HT-29 (cell line): ENCODE measurements around the gene DAZAP2. TPM values are rescaled to one million over a fixed set of nuclear protein-coding genes. Genes with fewer than 3 reads are reported as not detected.
"Not testable (repeated sequence)": the region's sequence is repeated elsewhere in the genome, so short reads cannot be mapped to it uniquely, and the experiment has no call there.

Experiments
- DNase-seq: peaks from one replicate; pipeline ENCODE4 v3.0.0-alpha.2; 2015; ENCODE audit warnings: low spot score
- total RNA-seq: library from RNA; depleted of rRNA; stranded (reverse); fragments of >200 nt; shearing (Covaris generic); gene quantifications from 2 replicates; pipeline ENCODE4 v1.2.3, GENCODE V29; 2014

Gene DAZAP2
- total RNA-seq, 1 experiment from 2014 or later: 187 TPM

- DNase-seq: no peak
These were observed 9.0 kb downstream of the DAZAP2 start for GRCh38 chr12:51247523-51248206.

- DNase-seq: no peak
These were observed 14.7 kb downstream of the DAZAP2 start for GRCh38 chr12:51253276-51253675.

GRCh38 chr12:51254536-51254935 lies 15.9 kb downstream of the DAZAP2 start:
- no peak for DNase-seq

- not testable (repeated sequence) for DNase-seq
These were observed 21.0 kb downstream of the DAZAP2 start for GRCh38 chr12:51259600-51259999.

- DNase-seq: peak; percentile 88
These were observed 24.1 kb downstream of the DAZAP2 start for GRCh38 chr12:51262758-51263177.

GRCh38 chr12:51263341-51263740 lies 24.7 kb downstream of the DAZAP2 start:
- no peak for DNase-seq

- no peak for DNase-seq
These were observed 25.7 kb downstream of the DAZAP2 start for GRCh38 chr12:51264297-51264696.

GRCh38 chr12:51265024-51265423 lies 26.4 kb downstream of the DAZAP2 start:
- DNase-seq: no peak

GRCh38 chr12:51269174-51270066 lies 30.8 kb downstream of the DAZAP2 start:
- DNase-seq: peak; percentile 86

GRCh38 chr12:51270067-51270950 lies 31.7 kb downstream of the DAZAP2 start, which contains the start of gene SMAGP:
Gene SMAGP (minus strand): TSS chr12:51270415. CDS start chr12:51269278, 1,137 bp downstream.
- DNase-seq: peak; percentile 86

GRCh38 chr12:51270951-51271518 lies 32.4 kb downstream of the DAZAP2 start:
- peak; percentile 83 for DNase-seq

GRCh38 chr12:51272810-51273209 lies 34.2 kb downstream of the DAZAP2 start:
- not testable (repeated sequence) for DNase-seq

- peak; percentile 67 for DNase-seq
These were observed 36.5 kb downstream of the DAZAP2 start for GRCh38 chr12:51275088-51275487.

- DNase-seq: no peak
These were observed 42.7 kb downstream of the DAZAP2 start for GRCh38 chr12:51281202-51281924.

GRCh38 chr12:51285843-51286242 lies 47.2 kb downstream of the DAZAP2 start:
- no peak for DNase-seq

- peak; percentile 85 for DNase-seq
These were observed 53.2 kb downstream of the DAZAP2 start for GRCh38 chr12:51291603-51292513.
